ENCODE measurements around the gene SHC4.

The SHC4 gene

GRCh38 chr15:48851956-48852355 lies 111.8 kb downstream of the SHC4 start:
- no peak for DNase-seq (ENCODE audit: low read depth in 1 of 2, low spot score in 1 of 2)
- H3K27ac ChIP-seq (replicated peaks), result no peak overlapping the region
- TF ChIP-seq CTCF (IDR thresholded peaks at IDR 0.05; ENCODE audit: insufficient read depth, low read length), result no peak
- TF ChIP-seq SPI1 (IDR thresholded peaks at IDR 0.05; ENCODE audit: borderline replicate concordance, low read depth), result no peak
- TF ChIP-seq, protein P1, sequence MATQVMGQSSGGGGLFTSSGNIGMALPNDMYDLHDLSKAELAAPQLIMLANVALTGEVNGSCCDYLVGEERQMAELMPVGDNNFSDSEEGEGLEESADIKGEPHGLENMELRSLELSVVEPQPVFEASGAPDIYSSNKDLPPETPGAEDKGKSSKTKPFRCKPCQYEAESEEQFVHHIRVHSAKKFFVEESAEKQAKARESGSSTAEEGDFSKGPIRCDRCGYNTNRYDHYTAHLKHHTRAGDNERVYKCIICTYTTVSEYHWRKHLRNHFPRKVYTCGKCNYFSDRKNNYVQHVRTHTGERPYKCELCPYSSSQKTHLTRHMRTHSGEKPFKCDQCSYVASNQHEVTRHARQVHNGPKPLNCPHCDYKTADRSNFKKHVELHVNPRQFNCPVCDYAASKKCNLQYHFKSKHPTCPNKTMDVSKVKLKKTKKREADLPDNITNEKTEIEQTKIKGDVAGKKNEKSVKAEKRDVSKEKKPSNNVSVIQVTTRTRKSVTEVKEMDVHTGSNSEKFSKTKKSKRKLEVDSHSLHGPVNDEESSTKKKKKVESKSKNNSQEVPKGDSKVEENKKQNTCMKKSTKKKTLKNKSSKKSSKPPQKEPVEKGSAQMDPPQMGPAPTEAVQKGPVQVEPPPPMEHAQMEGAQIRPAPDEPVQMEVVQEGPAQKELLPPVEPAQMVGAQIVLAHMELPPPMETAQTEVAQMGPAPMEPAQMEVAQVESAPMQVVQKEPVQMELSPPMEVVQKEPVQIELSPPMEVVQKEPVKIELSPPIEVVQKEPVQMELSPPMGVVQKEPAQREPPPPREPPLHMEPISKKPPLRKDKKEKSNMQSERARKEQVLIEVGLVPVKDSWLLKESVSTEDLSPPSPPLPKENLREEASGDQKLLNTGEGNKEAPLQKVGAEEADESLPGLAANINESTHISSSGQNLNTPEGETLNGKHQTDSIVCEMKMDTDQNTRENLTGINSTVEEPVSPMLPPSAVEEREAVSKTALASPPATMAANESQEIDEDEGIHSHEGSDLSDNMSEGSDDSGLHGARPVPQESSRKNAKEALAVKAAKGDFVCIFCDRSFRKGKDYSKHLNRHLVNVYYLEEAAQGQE (IDR thresholded peaks at IDR 0.05; ENCODE audit: insufficient replicate concordance, low read depth), result no peak
- no peak for TF ChIP-seq POLR2AphosphoS5 (IDR thresholded peaks at IDR 0.05; ENCODE audit: low read depth)
- TF ChIP-seq GABPA (IDR thresholded peaks at IDR 0.05; ENCODE audit: low read depth), result no peak
- H3K4me3 ChIP-seq (replicated peaks; ENCODE audit: insufficient read depth, low read length), result no peak overlapping the region
- no peaks in the 10 kb centered on the region for H3K27me3 ChIP-seq (ENCODE audit: insufficient read depth, poor library complexity, severe bottlenecking)

DNA sequence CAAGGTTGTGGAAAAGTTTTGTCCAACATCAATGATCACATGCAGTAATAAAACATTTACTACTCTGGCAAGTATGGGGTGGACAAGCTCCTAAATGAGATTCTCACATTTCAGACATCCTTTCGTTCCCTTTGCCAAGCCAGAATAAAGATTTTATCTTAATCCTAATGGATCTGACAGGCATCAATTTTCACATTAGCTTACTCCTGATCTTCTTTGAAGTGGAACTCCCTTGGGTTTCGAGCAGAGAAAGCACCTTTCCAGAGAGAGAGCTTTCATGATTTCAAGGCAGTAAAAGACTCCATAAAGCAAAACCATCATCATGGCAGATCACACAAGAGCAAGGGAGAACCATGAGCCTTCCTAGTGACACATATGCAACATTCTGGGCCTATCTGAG lies 113.1 kb downstream of the SHC4 start:
- TF ChIP-seq CTCF (IDR thresholded peaks at IDR 0.05; ENCODE audit: insufficient read depth, low read length), result no peak
- no peak for TF ChIP-seq GABPA (IDR thresholded peaks at IDR 0.05; ENCODE audit: low read depth)
- no peak for TF ChIP-seq SPI1 (IDR thresholded peaks at IDR 0.05; ENCODE audit: borderline replicate concordance, low read depth)
- TF ChIP-seq, protein P1 (IDR thresholded peaks at IDR 0.05; ENCODE audit: insufficient replicate concordance, low read depth), result no peak
- no peak for TF ChIP-seq POLR2AphosphoS5 (IDR thresholded peaks at IDR 0.05; ENCODE audit: low read depth)
- DNase-seq (ENCODE audit: low read depth in 1 of 2, low spot score in 1 of 2), result no peak
- no peak overlapping the region for H3K4me3 ChIP-seq (replicated peaks; ENCODE audit: insufficient read depth, low read length)
- H3K27ac ChIP-seq (replicated peaks), result no peak overlapping the region
- H3K27me3 ChIP-seq (ENCODE audit: insufficient read depth, poor library complexity, severe bottlenecking), result no peaks in the 10 kb centered on the region

DNA sequence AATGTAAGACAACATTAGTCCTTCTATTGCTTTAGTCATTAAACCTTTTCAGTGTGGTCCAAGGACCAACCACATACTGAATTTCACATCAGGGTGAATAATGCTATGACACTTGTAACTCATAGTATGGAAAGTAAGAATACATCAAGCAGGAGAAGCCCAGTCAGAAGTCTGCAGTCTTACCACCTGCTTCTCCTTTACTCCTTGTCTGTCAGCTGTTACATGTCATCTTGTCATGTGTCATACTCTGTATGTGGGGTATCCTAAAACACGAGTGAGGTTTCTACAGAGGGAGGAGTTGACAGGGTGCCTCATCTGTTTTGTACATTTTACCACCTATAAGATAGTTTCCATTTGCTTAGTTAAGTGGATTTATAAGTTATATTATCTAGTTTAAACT lies 118.6 kb downstream of the SHC4 start:
- no peak overlapping the region for H3K4me3 ChIP-seq (replicated peaks; ENCODE audit: insufficient read depth, low read length)
- TF ChIP-seq SPI1 (IDR thresholded peaks at IDR 0.05; ENCODE audit: borderline replicate concordance, low read depth) (no peak), POLR2AphosphoS5 (IDR thresholded peaks at IDR 0.05; ENCODE audit: low read depth) (no peak), CTCF (IDR thresholded peaks at IDR 0.05; ENCODE audit: insufficient read depth, low read length) (no peak), GABPA (IDR thresholded peaks at IDR 0.05; ENCODE audit: low read depth) (no peak)
- TF ChIP-seq, protein P1 (IDR thresholded peaks at IDR 0.05; ENCODE audit: insufficient replicate concordance, low read depth), result no peak
- no peak overlapping the region for H3K27ac ChIP-seq (replicated peaks)
- no peaks in the 10 kb centered on the region for H3K27me3 ChIP-seq (ENCODE audit: insufficient read depth, poor library complexity, severe bottlenecking)
- DNase-seq (ENCODE audit: low read depth in 1 of 2, low spot score in 1 of 2), result no peak
